Activated CD8-positive, alpha-beta memory T cell treated with anti-CD3 and anti-CD28 coated beads for 48 hours (primary cell): ENCODE measurements around the gene RABEP1.
"Not testable (repeated sequence)": the region's sequence is repeated elsewhere in the genome, so short reads cannot be mapped to it uniquely, and the experiment has no call there.

ENCODE experiments used
- DNase-seq, 3 experiments: peaks; one replicate each; pipeline ENCODE4 v3.0.0-alpha.2; 2020; ENCODE audit warnings: low read depth in 2 of 3, low spot score in 2 of 3

RABEP1 gene, protein sequence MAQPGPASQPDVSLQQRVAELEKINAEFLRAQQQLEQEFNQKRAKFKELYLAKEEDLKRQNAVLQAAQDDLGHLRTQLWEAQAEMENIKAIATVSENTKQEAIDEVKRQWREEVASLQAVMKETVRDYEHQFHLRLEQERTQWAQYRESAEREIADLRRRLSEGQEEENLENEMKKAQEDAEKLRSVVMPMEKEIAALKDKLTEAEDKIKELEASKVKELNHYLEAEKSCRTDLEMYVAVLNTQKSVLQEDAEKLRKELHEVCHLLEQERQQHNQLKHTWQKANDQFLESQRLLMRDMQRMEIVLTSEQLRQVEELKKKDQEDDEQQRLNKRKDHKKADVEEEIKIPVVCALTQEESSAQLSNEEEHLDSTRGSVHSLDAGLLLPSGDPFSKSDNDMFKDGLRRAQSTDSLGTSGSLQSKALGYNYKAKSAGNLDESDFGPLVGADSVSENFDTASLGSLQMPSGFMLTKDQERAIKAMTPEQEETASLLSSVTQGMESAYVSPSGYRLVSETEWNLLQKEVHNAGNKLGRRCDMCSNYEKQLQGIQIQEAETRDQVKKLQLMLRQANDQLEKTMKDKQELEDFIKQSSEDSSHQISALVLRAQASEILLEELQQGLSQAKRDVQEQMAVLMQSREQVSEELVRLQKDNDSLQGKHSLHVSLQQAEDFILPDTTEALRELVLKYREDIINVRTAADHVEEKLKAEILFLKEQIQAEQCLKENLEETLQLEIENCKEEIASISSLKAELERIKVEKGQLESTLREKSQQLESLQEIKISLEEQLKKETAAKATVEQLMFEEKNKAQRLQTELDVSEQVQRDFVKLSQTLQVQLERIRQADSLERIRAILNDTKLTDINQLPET

DNA sequence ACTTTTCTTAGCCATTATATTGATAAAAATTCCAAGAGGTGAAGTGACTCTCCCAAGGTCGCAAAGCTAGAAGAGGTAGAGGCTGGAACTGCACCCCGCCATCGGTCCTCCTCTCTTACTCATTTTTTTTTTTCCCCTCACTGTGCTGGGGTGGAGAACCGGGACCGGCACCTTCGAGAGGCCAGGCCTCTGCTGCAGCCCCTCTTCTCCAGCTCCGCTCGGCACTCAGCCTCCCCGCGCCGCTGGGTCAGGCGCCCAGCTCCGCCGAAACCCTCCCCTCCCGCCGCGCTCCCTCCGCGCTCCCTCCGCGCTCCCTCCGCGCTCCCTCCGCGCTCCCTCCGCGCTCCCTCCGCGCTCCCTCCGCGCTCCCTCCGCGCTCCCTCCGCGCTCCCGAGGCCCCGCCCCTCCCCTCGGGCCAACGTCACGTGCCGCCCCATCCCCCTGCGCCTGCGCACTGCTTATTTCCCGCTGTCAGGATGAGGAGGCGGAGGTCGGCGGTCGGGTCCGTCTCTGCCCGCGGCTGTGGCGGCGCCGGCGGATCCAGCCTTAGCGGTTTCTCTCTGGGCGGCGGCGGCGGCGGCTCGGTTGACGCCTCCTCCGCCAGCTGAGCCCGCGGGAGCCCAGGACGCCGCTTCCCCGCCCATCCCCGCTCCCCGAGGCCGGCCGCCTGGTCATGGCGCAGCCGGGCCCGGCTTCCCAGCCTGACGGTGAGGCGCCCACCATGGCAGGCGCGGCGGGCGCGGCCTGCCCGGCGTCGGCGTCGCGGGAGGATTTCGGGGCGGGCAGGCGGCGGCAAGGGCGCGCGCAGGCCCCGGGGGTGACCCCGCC is at the start of gene RABEP1:
RABEP1 (plus strand) TSS at position 471 of the 828 bp plus-strand sequence; CDS start at position 674, 203 bp downstream.
- peak; percentile 90 to 93 (median 91) for DNase-seq

- not testable (repeated sequence) for DNase-seq
These were observed 48.6 kb upstream of the RABEP1 start for GRCh38 chr17:5233492-5233891.

DNA sequence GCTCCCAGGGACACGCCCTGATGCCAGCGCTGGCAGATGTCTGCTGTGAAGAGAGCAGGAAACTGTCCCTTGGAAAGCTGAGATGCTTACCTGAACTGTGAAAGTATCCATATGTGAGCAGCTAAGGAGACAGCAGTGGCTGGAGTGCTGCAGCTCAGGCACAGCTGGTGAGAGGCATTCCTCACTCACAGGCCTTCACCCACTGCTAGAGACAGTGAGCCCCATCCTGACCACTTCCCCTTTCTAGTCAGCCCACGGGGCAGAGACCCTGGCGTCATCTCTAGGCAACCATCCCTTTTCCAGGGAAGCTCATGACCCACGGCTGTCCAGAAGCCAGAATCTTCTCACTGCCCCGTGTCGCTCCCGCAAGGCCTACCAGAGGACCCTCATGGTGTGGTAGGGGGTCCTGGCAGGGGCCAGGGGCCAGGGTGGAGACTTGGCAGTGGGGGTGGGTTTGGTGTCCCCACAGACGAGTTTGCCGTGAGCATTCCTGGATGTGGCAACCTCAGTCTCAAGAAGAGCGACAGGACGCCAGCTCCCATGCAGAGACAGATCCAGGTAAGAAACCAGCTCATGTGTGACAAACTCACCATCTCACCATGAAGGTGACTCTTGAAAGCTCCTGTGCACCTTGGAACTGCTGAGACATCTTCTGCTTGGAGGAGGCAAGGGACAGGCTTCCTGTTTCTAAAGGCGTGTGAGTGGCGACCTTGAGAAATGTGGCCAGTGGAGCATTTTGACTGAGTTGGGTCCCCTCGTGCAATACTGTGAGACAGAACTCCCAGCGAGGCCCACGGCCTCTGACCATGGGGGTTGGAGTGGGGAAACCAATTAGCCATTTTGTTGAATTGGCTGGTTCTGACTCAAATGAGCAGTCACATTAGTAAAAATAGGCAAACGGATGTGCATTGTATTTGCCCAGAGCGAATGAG is 47.2 kb upstream of the RABEP1 start, which contains the start of gene SCIMP:
SCIMP (minus strand) TSS at position 216 of the 932 bp plus-strand sequence; CDS start at position 111, 105 bp downstream.
- DNase-seq = no peak

DNA sequence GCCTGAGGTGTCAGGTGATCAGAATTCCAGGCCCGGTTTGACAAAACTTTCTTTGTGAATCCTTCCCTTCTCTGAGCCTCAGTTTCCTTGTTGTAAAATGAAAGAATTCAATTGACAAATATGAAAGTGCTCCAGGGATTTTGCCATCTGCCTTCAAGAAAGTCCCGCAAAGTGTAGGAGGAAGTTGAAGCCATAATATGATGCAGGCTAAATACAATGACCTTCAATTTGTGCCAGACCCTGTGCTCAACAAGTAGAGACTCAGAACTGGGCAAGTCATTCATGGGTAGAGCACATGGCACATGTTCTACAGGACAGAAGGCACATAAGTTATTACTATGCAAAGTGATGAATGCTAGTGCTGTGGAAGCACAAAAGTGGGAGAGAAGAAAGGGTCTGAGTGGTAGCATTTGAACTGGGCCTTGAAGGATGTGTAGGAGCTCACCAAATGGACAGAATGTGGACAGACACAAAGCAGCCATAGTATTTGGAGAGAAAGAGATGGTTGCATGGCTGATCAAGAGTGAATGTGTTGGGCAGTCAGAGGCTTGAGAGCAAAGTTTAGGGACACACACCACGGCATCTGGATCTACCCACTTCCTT is 45.0 kb upstream of the RABEP1 start:
- DNase-seq = no peak

DNA sequence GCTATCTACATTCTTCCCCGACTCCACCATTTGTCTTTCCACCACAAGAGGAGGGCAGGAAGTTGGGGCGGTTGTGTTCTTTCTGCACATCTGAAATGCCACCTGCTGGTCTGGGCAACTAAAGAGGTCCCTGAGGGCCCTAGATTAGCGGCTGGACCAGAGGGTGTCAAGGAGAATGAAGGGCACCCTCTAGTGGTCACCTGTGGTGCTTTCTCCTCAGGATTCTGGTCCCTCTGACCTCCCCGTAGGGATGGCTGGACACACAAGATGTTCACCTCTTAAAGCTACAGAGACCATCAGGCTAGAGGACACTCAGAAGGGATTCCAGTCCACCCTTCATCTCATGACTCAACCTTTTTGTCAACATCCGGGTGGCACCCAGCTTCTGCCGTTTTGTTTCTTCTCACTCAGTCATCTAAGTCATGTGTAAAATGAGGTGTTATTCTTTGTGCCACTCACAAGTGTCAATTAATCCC is 44.5 kb upstream of the RABEP1 start:
- DNase-seq = peak in 1 of 3 experiments; percentile 24

- DNase-seq = no peak
These were observed 43.8 kb upstream of the RABEP1 start for GRCh38 chr17:5238333-5238732.

DNA sequence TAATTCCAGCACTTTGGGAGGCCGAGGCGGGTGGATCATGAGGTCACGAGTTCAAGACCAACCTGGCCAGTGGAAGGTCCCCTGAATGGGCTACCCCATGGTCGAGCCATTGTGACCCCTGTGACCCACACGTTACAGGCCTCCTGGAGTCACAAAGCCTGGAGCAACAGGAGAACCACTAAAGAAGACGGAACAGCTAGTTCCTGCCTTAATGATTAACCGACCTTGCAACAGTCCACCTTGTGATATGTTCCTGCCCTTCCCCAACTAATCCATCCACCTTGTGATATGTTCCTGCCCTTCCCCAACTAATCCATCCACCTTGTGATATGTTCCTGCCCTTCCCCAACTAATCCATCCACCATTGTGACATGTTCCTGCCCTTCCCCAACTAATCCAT is 42.3 kb upstream of the RABEP1 start:
- DNase-seq = not testable (repeated sequence)

- DNase-seq = no peak
These were observed 40.0 kb upstream of the RABEP1 start for GRCh38 chr17:5241861-5242671.

GRCh38 chr17:5247621-5248020 is 34.5 kb upstream of the RABEP1 start:
- DNase-seq = no peak

- DNase-seq = no peak
These were observed 33.1 kb upstream of the RABEP1 start for GRCh38 chr17:5248821-5249479.

DNA sequence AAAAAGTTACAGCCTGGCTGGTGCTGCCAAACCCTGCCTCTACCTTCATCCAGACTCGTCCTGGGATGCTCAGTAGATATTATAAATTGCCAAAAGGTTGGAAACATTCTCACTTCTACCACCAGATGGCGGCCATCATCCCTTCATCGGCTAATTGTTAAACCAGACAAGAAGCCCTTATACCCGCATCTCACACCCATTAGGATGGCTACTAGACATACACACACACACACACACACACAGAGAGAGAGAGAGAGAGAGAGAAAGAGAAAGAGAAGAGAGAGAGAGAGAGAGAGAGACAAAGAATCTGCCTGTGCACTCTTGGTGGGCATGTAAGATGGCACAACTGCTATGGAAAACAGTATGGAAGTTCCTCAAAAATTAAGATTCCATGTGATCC is 32.5 kb upstream of the RABEP1 start:
- no peak for DNase-seq

- DNase-seq = no peak
These were observed 27.7 kb upstream of the RABEP1 start for GRCh38 chr17:5254414-5254813.

- DNase-seq = no peak
These were observed 27.1 kb upstream of the RABEP1 start for GRCh38 chr17:5254903-5255521.

- DNase-seq = no peak
These were observed 25.0 kb upstream of the RABEP1 start for GRCh38 chr17:5257124-5257523.

DNA sequence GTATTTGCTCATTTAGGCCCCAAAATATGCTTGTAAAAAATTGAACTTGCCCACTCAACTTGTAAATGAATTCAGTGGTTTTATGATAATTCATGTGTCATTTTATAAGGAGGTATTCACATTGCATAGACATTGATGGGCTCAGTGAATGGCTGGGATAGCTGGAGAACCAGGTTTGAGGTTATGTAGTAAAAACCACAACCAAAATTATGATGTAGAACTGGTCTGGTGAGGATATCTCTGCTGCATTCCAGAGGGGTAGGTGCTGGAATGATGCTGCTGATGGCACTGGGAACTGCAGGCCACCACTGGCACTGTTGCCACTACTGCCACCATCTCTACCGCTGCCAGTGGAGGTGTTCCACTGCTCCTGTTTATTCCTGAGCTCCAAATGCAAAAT is 21.5 kb upstream of the RABEP1 start:
- DNase-seq = no peak

GRCh38 chr17:5262416-5262991 is 19.6 kb upstream of the RABEP1 start:
- no peak for DNase-seq

- no peak for DNase-seq
These were observed 18.6 kb upstream of the RABEP1 start for GRCh38 chr17:5263441-5263840.
